ENCODE results near the gene PTTG1. TPM values are rescaled to one million over a fixed set of nuclear protein-coding genes. Genes with fewer than 3 reads are reported as not detected.

The PTTG1 gene
- total RNA-seq = 2.6 TPM

- peak; percentile 95 for DNase-seq (ENCODE audit: low spot score)
These were observed at the start of gene PTTG1 for GRCh38 chr5:160421625-160422258. TSS of gene PTTG1 (plus strand) at chr5:160421855. CDS start at chr5:160422313, 458 bp downstream.

GRCh38 chr5:160375166-160375565 is 46.5 kb upstream of the PTTG1 start:
- DNase-seq (ENCODE audit: low spot score) = no peak

- DNase-seq (ENCODE audit: low spot score) = no peak
These were observed 46.0 kb upstream of the PTTG1 start for GRCh38 chr5:160375701-160376100.

GRCh38 chr5:160376416-160376815 is 45.2 kb upstream of the PTTG1 start:
- no peak for DNase-seq (ENCODE audit: low spot score)

- DNase-seq (ENCODE audit: low spot score) = no peak
These were observed 44.0 kb upstream of the PTTG1 start for GRCh38 chr5:160377651-160378050.

- DNase-seq (ENCODE audit: low spot score) = no peak
These were observed 43.3 kb upstream of the PTTG1 start for GRCh38 chr5:160378330-160378729.

GRCh38 chr5:160379511-160379910 is 42.1 kb upstream of the PTTG1 start:
- DNase-seq (ENCODE audit: low spot score) = no peak

GRCh38 chr5:160380041-160380440 is 41.6 kb upstream of the PTTG1 start:
- DNase-seq (ENCODE audit: low spot score) = no peak

- no peak for DNase-seq (ENCODE audit: low spot score)
These were observed 39.3 kb upstream of the PTTG1 start for GRCh38 chr5:160382346-160382745.

GRCh38 chr5:160384681-160385080 is 37.0 kb upstream of the PTTG1 start:
- no peak for DNase-seq (ENCODE audit: low spot score)

GRCh38 chr5:160385496-160385895 is 36.2 kb upstream of the PTTG1 start:
- DNase-seq (ENCODE audit: low spot score) = no peak

- DNase-seq (ENCODE audit: low spot score) = no peak
These were observed 34.2 kb upstream of the PTTG1 start for GRCh38 chr5:160387445-160387844.

GRCh38 chr5:160390787-160391696 is 30.6 kb upstream of the PTTG1 start:
- no peak for DNase-seq (ENCODE audit: low spot score)

GRCh38 chr5:160395111-160395510 is 26.5 kb upstream of the PTTG1 start:
- DNase-seq (ENCODE audit: low spot score) = no peak

GRCh38 chr5:160397492-160397891 is 24.2 kb upstream of the PTTG1 start:
- DNase-seq (ENCODE audit: low spot score) = no peak

GRCh38 chr5:160398806-160399205 is 22.8 kb upstream of the PTTG1 start:
- DNase-seq (ENCODE audit: low spot score) = no peak

- DNase-seq (ENCODE audit: low spot score) = peak; percentile 93
These were observed 22.0 kb upstream of the PTTG1 start, which contains the start of gene FAM200C for GRCh38 chr5:160399402-160400353. TSS of gene FAM200C (minus strand) at chr5:160400054. CDS start at chr5:160395490, 4,564 bp downstream.

- peak; percentile 96 for DNase-seq (ENCODE audit: low spot score)
These were observed 2.8 kb upstream of the PTTG1 start, which contains the start of gene SLU7 for GRCh38 chr5:160418561-160419457. TSS of gene SLU7 (minus strand) at chr5:160419081. CDS start at chr5:160415294, 3,787 bp downstream.

- DNase-seq (ENCODE audit: low spot score) = no peak
These were observed 2.0 kb upstream of the PTTG1 start for GRCh38 chr5:160419458-160420330.

- DNase-seq (ENCODE audit: low spot score) = no peak
These were observed 1.4 kb upstream of the PTTG1 start for GRCh38 chr5:160420331-160420610.

Measured in ureter (tissue), 1 donor.